Measurements from ENCODE around the gene FLVCR1.

The FLVCR1 gene

DNA sequence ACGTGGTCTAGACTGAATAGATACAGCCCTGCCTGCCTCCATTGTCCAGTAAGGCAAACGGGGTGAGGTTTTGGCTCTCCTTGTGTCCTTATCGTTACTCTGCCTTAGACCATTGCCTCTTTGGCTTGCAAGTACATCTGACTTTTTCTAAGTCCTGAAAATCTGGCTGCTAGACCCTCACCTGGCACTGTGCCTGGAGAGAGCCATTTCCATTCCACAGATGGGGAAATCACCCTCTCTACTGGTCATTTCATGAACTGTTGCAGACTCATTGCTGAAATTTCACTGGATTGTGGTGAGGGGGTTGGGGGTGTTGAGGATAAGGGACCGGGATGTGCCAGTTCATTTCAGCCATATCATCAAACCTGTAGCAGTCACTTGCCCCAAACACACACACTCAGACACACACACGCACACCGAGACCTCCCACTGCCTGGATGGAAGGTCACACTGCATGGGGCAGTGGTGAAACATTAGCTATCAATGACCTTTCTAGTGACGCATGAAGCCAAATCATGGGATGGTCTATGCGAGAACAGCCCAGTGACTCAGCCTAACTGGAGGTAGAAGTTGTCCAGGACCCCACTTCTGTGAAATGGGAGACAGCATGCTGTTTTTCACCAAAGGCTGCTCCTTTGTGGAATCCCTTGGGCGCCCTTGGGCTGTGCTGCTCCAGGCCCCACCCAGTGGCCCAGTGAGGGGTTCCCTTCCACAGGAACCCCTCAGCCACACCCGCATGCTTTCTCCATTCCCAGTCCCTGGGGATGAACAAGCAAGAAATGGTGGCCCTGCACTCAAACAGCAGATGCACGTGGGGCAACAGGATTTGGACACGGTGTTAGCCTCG is 57.4 kb downstream of the FLVCR1 start:
- peak; percentile 40 for DNase-seq (ENCODE audit: low spot score)

DNA sequence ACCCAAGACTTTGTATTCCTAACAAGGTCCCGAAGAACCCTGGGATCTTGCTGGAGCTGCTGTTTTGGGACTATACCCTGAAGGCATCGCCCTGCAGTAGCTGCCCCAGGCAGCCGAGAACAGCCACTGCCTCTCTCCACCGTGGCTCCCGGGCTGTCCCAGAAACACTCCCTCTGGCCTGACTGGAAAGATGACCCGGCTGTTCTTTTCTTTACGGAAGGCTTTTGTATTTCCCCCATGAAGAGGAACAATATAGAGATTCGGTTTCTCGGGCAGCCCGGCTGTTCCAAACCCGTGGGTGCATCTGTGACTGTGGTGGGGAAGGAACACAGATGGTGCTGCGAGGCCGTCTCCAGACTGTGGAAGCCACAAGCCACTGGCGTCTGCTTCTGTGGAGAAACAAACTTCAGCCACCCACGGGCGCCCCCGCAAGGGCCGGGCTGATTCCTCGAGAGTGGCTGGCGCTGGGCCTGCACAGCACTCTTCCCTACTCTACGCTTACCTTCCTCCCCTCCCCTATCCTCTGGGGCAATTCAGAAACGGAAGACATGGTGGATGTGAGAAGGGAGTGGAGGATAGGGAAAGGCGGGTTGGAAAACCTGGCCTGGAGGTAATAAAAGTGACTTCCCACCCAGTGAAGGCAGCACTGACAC is 58.5 kb downstream of the FLVCR1 start:
- peak; percentile 67 for DNase-seq (ENCODE audit: low spot score)

DNA sequence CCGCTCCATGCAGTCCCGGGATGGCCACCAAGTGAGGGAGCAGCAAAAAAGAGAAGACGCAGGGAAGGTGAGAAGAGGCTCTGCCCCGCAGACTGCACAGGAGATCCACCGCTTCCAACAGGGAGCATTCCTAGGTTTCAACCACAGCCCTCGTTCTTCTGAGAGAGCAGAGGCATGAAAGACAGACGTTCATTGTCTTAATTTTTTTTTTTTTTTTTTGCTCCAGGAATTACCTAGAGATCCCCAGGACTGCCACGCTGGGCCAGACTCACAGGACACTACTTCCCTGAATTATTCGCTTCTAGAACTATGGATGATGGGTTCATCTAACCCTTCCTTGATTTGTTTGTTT is 59.0 kb downstream of the FLVCR1 start:
- peak; percentile 82 for DNase-seq (ENCODE audit: low spot score)

DNA sequence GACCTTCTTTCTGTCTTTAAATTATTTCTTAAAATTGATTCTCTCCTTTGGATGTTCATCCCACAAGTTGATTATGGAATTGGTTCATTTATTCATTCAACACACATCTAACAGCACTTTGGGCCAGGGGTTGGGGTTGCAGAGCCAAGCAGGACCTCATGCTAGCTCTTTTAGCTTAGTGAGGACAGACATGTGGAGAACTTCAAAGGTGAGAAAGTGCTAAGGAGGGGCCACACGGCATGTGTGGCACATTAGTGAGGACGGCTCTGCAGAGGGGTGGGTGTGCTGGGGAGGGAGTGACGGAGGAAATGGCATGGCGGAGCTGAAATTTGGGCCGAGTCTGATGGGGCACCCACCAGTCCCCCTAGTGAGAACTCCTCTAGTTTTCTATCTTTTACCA is 59.8 kb downstream of the FLVCR1 start:
- no peak for DNase-seq (ENCODE audit: low spot score)

DNA sequence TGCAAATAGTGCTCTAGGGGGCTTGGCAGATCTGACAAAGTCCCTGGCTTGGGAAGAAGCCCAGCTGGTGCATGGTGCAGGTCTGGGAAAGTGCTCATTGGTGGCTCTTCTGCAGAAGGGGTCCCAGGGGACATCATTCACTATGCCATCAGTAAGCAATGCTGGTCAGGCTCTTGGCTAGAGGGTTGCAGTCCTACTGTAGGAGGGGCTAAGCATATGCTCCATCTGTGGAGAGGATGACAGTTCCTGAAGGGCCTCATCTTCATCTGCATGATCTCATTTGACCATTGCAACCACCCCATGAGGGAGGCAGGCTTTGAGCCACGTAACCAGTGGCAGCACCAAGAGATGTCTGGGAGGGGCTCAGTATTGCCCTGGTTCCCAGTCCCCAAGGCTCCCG is 60.7 kb downstream of the FLVCR1 start:
- DNase-seq (ENCODE audit: low spot score) = no peak

DNA sequence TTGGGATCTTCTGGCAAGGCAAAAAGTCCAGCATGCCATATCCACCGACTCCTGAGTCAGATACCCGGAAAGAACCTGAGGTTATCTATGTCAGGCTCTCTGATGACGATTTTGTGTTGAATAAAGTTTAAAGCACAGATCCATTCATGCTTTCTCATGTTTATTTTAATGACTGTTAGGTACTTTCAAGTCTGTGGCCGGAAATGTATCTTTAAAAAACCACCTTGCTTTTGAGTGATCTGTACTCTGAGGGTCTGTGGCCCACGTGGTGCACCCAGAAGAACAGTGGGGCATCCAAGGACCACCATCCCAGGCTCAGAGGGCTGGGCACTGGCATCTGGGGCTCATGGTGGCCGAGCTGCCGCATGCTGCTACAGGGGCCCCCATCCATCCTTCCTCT is 62.2 kb downstream of the FLVCR1 start:
- DNase-seq (ENCODE audit: low spot score) = no peak

DNA sequence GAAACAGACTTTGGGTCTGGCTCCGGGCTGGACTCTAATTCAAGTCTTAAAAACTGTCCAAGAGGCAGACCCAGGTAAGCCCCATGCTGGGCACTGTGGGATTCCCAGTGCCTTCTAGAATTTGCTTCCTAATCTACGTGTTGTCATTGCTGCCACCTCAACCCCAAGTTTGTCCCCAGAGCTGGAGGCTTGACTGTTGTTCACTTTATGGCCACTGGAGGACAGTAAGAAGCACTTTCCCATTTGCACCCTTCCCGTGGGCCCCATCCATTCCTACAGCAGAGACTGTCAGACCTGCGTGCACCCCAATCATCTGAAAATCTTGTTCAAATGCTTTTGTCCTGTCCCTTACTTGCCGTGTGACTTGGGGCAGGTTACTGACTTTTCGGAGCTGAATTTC is 62.8 kb downstream of the FLVCR1 start:
- DNase-seq (ENCODE audit: low spot score) = no peak

DNA sequence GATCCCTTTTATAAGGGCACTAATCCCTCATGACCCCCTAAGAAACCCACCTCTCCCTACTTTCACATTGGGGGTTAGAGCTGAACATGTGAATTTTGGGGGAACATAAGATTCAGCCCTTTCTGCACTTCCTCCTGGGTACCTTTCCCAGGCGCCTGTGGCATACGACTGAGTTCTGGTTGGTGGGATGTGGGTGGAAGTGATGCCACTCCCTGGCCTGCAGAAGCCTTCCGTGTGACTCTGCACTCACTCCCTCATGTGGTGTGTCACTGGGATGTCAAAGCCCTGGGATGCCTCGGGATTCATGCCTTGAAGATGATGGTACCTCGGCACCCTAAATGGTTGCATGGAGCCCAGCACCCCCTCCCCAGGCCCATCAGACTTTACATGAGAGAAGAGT is 63.9 kb downstream of the FLVCR1 start:
- no peak for DNase-seq (ENCODE audit: low spot score)

DNA sequence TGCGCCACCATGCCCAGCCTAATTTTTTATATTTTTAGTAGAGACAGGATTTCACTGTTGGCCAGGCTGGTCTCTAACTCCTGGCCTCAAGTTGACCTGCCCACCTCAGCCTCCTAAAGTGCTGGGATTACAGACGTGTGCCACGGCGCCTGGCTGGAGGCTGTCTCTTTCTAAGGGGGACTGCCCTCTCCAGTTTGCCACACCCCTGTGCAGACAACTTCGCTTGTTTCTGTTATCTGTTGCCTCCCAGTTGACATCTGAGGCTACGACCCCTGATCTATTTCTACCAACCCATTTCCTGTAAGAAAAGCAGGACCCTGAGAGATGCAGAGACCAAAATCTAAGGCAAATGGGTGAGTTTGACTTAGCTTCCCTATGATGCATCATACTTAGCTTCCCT is 68.3 kb downstream of the FLVCR1 start:
- DNase-seq (ENCODE audit: low spot score) = no peak

DNA sequence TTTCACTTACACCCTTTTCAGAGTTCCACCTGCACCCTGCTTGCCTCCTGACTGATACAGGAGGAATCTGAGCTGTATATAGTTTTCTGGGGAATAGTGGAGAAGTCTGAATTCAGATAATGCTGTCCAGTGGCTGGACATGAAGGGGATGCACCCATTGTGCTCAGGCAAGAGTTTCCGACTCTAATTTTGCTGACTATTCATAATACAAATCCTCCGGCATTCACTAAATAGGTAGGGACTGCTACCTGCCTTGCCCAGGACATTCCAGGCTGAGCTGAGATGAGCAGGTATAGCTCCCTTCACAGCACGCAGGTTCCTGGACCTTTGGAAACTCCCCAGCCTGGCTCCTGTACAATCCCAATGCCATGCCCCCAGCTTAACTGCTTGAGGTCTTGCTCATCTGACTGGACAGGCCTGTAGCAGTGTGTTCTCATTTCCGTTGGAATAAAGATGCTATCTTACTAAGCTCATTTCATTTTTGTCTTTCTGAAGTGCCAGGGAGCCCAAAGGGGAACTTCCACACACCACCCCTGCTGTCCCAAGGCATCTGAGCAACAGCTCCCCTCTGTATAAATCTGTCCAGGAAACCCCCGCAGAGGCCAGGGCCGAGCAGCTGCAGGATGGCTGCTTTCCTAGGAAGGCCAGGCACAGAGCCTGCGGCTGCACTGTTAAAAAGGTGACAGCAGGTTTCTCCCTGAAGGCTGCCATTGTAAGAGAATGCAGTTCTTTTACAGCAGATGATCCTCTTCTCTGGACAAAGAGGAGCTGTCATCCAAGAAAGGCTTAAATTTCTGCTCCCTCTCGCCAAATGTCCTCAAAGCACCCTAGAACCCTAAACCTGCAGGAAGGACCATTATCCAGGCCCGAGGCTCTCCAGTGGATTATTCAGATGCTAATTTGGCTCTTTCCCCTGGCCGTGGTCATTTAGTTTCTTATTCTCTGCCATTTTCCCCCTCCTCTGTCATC is 70.5 kb downstream of the FLVCR1 start:
- DNase-seq (ENCODE audit: low spot score) = no peak

DNA sequence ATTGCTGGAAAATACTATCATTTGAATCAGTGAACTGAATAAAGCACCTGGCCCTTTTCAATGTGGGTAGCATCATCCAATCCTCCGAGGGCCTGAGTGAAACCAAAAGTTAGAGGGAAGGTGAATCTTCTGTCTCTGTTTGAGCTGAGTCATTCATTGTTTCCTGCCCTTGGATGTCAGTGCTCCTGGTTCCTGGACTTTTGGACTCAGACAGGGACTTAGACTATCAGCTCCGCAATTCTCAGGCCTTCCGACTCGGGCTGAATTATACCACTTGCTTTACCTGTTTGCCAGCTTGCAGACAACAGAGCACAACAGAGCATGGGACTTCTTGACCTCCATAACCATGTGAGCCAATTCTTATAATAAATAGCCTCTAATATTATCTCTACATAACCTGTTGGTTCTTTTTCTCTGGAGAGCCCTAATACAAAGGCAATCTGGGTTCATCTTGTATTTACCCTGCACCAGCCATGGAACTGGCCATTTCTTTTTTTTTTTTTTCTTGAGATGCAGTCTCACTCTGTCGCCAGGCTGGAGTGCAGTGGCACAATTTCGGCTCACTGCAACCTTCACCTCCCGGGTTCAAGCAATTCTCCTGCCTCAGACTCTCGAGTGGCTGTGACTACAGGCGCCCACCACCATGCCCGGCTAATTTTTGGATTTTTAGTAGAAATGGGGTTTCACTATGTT is 73.1 kb downstream of the FLVCR1 start:
- DNase-seq (ENCODE audit: low spot score) = no peak

DNA sequence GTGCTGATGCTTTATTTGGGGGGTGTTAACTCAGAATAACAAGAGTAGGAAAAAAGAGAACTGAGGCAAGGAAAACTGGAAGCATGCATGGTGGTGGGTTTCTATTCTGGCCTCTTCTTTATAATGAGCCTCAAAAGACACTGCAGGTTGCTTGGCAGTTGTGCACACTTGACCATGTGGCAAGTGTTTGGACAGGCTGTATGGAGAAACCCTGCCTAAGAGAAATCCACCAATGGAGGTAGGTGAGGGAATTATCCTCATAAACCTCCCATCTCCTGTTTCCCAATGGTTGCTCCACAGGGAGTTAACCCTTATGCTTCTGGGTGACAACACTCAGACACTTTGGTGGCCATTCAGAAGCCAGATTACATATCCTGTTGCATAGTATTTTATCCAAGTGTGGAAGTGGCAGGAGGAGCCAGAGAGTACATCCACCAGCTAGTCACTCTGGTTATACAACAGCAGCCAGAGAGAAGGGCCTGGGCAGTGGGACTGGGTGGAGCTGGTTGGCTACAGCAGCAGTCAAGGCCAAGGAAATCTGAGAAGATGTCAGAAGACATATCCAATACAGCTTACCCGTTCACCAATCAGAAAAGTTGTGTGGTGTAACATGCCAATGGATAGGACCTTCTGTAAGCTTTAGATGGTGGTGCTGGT is 75.9 kb downstream of the FLVCR1 start:
- no peak for DNase-seq (ENCODE audit: low spot score)

DNA sequence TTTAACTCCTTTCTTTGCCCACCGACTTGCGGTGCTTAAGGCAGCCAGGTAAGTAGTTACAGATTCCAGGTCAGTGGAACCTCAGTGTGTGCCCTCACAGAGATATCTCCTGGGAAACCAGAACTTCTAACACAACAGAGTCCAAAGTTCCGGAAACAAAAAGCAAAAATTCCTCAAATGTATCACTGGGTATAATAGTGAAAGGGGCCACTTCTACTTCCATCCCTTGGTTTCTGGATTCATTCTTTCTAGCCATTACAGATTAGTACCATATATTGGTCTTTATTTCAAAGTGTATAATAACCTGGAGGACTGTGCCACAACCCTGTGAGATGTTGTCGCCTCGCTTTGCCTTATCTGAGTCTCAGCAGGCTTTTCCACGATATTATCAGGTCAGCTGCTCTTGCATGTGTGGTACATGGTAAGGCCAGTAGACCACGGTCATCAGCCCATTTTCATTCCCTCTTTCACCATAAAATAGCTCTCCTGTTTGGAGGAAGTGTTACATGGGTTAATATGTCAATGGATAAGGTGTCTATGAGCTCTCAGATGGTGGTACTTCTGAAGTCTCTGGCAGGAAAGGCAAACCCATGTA is 77.4 kb downstream of the FLVCR1 start:
- DNase-seq (ENCODE audit: low spot score) = no peak

DNA sequence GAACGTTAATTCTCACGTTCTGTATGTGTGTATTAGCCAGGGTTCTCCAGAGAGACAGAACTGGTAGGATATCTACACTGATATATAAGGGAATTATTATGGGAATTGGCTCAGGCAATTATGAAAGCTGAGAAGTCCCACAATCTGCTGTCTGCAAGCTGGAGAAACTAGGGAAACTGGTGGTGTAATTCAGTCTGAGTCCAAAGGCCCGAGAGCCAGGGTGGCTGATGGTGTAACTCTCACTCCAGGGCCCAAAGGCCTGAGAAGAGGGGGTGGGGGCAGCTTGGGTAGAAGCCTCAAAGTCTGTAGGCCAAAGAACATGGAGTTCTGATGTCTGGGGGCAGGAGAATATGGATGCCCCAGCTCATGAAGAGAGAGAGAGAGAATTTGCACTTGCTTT is 79.0 kb downstream of the FLVCR1 start:
- DNase-seq (ENCODE audit: low spot score) = no peak

DNA sequence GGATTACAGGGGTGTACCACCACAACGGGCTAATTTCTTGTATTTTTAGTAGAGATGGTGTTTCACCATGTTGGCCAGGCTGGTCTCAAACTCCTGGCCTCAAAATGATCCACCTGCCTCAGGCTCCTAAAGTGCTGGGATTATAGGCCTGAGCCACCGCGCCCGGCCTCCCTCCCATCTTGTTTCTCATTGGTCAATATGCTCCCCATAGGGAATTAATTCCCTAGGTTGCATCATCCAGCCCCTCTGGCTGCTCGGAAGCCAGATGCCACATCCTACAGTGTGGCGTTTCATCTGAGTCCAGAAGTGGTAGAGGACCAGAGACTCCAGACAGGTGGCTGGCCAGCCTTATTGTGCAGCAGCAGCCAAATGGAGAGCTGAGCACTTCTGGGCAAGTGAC is 80.8 kb downstream of the FLVCR1 start:
- DNase-seq (ENCODE audit: low spot score) = no peak

DNA sequence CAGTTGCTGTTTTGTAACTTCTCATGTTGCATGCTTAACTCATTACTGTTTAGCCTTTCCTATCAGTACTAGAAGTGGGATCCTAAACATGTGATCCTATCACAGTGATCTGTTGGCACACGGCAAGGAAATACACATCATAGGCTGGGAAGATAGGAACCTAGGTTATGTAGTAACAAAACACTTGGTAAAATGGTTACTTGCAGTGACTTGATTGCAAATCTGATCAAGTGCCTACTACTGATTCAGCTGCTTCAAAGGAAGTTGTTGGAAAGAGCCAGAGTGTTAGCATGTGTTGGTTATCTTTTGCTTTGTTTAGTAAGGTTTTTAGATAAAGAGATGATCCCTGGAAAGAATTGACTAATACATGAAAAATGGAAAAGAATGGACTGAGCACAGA is 83.4 kb downstream of the FLVCR1 start:
- DNase-seq (ENCODE audit: low spot score) = no peak

DNA sequence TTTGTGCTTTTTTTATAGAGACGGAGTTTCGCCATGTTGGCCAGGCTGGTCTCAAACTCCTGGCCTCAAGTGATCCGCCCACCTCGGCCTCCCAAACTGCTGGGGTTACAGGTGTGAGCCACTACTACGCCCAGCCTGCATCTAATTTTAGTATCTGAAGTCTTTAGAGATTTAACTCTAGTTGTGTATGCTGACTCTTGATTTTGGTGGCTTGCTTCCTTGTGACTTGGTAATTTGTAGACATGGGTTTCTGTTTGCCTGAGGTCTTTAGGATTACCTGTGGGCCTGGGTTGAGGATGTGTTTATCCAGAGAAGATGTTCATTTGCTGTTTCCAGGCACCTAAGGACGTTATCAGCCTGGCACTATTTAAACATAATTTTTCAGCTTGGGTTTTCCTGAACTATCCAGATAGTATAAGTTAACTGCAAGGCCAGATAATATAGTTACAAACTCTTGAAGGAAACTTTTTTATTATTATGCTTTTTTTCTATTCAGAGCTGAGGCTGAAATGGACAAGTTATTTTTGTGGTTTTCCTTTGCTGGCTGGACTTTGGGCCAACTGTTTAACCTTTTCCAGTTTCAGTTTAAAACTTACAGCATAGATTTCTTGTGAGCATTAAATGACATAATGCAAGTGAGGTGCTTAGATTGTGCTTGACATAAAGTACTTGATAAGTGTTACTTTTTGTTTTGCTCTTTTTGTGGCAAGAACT is 84.8 kb downstream of the FLVCR1 start:
- DNase-seq (ENCODE audit: low spot score) = no peak

DNA sequence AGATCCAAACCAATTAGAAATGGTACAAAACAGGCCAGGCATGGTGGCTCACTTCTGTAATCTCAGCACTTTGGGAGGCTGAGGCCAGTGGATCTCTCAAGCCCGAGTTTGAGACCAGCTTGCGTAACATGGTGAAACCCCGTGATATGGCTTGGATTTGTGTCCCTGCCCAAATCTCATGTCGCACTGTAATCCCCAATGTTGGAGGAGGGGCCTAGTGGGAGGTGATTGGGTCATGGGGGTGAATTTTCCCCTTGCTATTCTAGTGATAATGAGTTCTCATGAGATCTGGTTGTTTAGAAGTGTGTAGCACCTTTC is 85.3 kb downstream of the FLVCR1 start:
- DNase-seq (ENCODE audit: low spot score) = no peak

DNA sequence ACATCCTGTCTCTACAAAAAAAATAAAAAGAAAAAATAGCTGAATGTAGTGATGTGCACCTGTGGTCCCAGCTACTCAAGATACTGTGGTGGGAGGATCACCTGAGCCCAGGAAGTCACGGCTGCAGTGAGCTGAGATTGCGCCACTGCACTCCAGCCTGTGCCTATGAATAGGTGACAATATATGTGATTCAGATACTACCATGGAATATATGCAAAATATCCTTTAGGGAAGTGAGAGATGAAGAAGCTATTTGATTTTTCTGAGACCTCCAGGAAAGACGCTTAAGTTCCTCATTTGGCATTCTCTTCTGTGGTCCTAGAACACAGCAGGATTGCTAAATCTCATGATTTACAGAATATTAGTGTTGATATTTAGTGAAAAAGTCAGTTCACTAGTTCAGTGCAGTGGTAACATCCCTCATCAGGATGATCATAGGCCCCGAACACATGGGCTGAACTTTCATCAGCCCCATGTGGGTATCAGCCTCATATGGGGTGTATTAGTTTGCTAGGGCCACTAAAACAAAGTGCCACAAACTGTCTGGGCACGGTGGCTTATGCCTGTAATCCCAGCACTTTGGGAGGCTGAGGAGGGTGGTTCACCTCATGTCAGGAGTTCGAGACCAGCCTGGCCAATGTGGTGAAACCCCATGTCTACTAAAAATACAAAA is 86.3 kb downstream of the FLVCR1 start:
- DNase-seq (ENCODE audit: low spot score) = no peak

DNA sequence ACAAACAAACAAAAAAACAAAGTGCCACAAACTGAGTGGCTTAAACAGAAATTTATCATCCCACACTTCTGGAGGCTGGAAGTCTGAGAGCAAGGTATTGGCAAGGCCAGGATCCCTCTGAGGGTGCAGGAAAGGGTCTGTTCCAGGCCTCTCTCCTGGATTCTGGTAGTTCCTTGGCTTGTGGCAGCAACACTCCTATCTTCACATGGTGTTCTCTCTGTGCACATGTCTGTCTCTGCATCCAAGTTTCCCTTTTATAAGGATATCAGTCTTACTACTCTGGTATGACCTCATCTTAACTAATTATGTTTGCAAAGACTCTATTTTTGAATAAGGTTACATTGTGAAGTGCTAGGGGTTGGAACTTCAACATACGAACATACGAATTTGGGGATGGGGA is 87.0 kb downstream of the FLVCR1 start:
- no peak for DNase-seq (ENCODE audit: low spot score)

All from COLO829 (cell line).